GM21786 (cell line): ENCODE results near the gene RYR3.
"Not testable (repeated sequence)": the region's sequence is repeated elsewhere in the genome, so short reads cannot be mapped to it uniquely, and the experiment has no call there.

Experiments used
- ATAC-seq: cut with Tn5 transposase; IDR thresholded peaks from one replicate; pipeline ENCODE4 v1.9.1; 2021; ENCODE audit not compliant: unreplicated experiment

RYR3 gene

DNA sequence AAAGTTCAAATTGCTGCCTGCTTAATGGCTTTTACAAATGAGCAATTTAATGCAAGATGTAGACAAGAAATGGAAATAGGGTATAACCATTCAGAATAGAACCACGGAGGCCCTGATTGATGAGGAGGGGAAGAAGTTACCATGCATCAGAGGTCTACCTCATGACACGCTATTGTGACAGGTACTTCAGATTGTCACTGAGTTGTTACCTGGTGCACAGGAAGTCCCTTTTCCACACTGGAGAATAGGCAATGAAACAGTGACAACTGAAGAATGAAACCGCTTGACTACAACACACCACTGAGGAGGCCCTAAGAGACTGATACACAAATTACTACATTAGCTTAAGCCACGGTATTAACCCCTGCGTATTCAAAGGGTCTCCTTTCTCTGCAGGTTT, 251.2 kb downstream of the RYR3 start:
- no peak for ATAC-seq

DNA sequence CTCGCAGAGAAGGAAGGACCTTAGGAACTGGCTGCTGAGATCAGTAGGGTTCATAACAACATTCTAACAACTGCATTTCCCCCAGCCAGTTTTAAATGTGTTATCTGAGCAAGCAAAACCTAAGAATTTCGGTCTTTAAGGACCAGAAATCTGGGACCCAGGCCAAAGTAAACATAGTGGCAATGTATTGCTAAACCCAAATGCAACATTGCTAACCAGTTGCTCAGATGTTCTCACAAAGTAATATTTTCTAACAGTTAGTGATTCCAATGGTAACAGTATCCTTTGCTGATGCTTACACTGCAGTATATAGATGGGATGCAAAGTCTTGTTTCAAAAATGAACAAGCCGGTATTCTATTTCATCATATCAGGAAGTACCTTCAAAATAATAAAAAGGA, 254.3 kb downstream of the RYR3 start:
- ATAC-seq = no peak

DNA sequence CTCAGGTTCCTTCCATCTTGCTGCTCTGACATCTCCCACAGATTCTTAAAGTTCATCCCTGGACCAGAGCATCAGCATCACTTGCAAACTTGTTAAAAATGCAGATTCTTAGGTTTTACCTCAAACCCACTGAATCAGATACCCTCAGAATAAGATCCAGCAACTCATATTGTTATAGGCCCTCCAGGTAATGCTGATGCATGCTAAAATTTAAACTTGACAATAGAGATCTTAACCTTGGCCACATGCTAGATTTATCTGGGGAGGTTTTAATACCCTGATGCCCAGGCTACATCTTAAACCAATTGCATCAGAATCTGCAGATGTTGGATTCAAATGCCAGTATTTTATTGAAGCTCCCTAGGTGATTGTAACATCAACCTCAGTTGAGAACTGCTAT, 256.9 kb downstream of the RYR3 start:
- no peak for ATAC-seq

DNA sequence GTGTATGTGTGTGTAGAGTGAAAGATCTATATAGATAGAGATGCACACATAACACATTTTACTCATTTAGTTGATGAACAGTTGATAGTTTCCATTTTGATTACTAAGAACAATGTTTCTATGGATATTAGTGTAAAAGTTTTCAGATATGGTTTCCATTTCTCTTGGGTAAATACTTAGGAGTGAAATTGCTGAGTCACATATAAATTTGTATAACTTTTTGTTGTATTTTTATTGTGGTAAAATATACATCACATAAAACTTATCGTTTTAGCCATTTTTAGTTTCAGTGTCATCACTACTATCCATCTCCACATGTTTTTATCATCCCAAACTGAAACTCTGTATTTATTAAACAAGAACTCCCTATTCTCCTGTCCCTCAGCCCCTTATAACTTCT, 258.3 kb downstream of the RYR3 start:
- no peak for ATAC-seq

DNA sequence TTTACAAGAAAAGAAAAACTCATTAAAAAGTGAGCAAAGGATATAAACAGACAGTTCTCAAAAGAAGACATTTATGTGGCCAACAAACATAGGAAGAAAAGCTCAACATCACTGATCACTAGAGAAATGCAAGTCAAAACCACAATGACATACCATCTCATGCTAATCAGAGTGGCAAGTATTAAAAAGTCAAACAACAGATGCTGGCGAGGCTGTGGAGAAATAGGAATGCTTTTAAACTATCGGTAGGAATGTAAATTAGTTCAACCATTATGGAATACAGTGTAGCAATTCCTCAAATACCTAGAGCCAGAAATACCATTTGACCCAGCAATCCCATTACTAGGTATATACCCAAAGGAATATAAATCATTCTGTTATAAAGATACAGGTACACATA, 267.1 kb downstream of the RYR3 start:
- ATAC-seq = not testable (repeated sequence)

DNA sequence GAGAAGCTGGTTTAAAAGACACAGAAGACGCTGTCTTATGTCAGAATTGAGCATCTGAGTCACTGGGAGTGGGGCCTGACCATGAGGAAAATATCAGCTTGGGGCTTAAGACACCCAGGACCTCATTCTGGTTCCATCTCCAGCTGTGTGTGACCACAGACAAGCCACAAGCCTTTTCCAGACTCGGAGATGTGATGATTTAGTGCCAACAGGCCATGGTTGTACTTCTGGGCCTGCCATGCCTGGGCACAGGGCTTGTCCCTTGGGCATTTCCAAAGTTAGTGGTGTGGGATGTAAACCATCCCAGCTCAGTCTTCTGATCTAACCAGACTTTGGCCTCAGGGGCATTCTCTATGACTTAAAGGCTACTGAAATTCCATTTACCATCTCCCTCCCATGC, 269.8 kb downstream of the RYR3 start:
- no peak for ATAC-seq

DNA sequence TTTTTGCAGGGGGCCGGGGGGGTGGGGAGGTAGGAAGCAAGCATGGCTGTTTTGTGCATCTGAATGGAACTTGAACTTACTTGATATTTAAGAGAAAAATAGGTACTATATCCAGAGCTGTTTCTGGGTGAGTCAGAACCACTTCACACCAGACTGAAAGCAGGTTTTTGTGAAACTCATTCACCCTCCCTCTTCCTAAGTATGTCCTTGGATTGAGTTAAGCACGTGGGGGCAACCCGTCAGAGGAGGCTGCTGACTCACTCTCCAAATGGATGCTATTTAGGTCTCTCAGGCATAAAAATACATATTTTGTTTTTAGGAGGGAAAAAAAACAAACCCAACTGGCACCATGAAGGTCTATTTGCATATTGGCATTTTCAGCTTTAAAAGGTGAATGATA, 270.3 kb downstream of the RYR3 start:
- no peak for ATAC-seq

DNA sequence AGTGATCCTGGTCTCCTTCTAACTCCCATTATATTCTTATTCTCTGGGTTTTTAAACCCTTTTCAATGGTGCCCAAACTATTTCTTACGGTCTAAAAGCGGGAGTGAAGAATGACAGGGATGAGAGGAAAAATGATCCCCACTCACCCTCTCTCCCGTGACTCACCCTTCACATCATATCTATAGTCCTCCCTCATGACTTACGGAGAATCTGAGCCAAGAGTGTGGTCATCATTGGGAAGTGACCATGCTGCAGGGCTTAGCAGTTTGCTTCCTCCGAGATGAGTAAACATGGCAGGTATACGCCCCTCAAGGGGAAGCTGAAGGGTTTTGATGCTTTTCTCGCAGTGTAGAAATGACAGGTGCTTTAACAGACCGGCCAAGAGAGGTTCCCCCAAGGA, 274.0 kb downstream of the RYR3 start:
- no peak for ATAC-seq

DNA sequence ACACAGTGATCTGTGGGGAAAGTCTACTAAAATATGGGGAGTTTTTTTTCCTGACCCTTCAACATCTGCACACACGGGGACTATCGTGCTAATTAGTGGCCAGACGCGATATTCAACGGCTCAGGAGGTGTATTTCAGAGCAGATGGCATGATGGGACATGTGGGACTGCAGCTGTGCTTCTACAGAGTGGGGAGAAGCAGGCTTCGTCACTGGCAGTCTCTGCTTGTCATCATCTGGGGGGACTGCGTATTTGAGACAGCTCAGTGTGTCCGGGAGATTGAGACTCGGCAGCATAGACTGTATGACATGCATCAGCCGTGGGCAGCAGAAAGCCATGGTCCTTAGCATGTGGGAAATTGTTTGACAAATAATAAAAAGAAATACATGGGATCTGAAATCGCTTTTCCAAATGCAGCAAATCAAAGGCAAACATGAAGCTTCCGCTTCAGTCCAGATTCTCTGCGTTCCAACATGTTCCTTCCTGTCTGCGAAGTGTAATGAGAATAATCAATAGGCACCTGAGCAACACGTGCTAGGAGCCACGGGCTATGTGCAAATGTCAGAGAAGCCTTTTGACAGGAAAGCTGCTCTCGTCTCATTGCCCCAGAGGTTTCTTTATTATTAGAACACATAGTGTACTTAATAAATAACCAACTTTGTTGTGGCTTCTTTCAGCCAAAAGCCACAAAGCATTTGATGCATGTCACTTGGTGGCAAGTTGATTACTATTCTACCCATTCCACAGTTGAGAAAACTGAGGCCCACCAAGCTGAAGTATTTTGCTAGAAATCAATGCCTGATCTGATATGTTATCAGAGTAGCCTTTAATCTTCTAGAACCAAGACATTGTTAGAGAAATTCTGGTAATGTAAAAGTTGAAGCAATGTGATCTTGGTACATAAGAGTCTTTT, 276.3 kb downstream of the RYR3 start:
- no peak for ATAC-seq

DNA sequence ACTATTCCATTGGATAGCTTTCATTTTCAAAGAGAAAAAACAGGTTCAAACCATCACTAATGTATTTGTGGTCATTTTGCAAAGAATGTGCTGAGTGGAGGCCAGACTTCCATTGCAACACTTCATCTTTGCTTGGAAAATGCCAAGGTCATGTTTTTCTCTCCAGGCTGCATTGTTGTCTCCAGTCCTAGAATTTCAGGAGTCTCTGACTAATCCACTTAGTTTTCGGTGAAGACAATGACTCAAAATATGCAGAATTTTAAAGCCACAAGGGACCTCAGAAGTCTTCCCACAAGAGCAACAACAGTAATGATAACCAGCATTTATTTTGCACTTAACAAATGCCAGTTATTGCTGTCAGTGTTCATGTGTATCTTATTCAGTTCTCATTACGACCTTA, 277.0 kb downstream of the RYR3 start:
- ATAC-seq = no peak

DNA sequence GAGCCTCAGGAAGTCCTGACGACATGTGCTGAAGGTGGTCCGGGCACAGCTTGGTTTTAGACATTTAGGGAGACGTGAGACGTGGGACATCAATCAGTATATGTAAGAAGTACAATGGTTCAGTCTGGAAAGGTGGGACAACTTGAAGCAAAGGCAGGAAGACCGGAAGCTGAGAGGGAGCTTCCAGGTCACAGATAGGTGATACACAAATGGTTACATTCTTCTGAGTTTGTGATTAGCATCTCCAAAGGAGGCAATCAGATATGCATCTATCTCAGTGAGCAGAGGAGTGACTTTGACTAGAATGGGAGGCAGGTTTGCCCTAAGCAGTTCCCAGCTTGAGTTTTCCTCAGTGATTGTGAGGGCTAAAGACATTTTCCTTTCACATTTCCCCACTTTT, 282.1 kb downstream of the RYR3 start:
- ATAC-seq = no peak

DNA sequence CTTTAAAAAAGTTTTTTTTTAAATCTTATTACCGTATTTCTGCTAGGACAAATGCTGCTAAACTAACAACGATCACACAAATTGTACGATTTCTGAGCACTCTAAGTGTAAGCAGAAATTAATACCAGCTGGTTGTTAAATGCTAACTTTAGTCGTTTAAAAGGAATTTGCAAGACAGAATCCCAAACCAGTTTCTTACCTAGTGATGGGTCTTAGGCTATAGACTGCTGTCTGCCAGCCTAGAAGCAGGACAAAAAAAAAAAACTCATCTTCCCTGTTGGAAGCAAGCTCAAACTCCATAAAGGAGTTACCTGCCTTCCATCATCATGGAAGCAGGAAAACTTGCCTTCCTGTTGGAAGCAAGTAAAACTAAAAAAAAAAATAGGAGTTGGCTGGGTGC, 287.6 kb downstream of the RYR3 start:
- ATAC-seq = not testable (repeated sequence)

DNA sequence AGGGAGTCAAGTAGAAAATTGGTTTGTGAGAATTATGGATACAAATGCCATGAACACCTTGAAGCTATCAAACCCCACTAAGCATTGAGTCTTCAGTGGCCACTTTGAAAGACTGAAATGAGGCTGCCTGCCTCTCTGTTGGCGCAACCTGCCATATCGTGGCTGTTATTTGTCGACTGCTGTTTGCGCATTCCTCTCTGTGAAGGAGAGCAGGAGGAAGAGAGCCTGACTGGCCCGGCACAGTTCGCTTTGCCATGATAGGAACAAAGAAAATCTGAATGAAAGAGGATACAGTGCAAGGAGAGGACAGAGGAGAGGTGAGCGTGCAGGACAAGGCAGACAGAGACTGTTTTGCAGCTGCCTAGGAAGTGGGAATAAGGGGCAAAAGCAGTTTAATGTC, 289.4 kb downstream of the RYR3 start:
- no peak for ATAC-seq

DNA sequence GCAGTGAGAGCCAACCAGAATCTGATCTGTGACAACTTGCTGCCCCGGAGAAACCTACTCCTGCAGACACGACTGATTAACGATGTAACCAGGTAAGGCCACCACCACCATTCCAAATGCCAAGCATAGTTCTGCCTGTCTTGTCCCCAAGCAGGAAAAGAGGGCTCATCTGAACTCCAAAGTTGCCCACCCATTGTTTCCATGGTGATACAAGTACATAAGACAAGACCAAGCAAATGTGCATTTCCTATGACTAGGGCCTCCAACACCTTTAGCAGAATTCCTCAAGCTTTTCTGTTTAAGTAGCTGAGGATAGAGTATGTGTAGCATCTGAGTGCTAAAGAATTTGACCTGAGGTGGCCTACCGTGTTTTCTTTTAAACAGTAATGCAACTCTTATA, 290.7 kb downstream of the RYR3 start:
- ATAC-seq = no peak

DNA sequence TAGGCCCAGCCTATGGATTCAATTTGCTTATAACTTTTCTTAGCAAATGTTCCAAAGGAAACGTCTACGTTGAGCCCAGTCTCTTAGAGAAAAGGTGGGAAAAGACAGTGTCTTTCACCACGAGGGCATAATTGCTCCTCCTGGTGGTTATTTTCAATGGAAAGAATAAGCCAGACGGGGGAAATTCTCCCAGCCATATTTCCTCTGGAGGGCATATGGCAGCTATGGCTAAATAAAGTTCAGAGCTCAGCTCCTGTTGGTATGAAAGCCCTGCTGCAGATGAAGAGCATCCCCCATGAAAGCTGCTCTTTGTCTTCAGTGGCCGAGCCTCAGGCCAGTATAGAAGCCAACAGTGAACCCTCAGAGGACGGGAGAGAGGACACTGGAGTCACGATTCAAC, 297.9 kb downstream of the RYR3 start:
- ATAC-seq = no peak

DNA sequence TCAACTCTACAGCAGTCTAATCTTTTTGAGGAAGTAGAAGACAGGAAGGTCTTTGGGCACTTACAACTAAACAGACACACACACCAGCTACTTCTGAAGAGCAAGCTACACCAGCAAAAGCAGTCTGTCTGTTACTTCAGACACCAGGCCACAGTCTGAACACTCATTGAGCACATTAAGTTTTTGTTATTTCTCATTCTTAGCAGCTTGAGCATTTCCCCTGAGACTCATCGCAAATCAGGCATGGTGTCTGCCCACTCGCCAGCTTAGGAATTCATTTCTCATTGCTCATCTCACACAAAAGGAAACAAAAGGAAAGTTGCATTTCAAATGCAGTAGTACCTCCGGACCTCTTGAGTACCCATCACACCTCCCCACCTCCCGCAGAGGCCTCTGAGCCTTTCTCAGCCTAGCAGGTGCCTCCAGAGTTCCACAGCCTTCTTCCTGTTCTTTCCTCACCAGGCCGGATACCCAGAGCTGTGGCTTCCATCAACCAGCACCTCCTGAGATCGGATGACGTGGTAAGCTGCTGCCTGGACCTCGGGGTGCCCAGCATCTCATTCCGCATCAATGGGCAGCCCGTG, 302.0 kb downstream of the RYR3 start:
- no peak for ATAC-seq

DNA sequence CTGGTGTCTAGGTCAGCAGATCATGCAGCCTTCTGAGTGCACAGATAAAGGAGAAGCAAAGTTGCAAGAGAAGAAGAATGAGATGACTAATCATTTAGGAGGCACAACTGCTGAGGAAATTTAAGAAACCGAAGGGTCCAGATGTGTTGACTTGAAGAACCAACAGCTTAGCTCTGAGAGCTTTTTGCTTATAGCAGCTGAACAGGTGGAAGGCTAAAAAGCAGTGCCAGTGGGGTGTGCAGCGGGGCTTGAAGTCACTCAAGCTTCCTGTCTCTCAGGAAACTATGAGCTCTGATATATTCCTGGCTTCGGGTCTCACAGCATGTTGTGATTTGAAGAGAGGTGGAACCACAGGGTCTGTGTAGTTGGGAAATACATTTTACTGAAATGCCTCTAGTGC, 305.7 kb downstream of the RYR3 start:
- no peak for ATAC-seq

DNA sequence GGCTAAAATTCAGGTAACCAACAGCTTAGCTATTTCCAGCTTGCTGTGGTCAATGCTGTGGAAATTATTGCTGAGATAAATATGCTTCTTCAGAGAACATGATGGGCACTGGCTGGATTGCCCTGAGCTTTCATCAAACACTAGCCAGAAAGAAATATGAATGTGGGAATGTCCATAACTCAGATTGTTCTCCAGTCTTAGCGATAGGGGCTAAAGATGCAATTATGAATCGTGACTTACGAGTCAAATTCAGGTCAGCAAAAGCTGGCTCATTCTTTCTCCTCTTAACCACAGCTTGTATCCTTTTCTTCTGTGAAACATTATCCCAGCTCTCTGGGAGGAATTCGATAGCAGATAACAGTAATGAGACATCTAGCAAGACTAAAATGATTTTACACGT, 307.6 kb downstream of the RYR3 start:
- ATAC-seq = no peak

DNA sequence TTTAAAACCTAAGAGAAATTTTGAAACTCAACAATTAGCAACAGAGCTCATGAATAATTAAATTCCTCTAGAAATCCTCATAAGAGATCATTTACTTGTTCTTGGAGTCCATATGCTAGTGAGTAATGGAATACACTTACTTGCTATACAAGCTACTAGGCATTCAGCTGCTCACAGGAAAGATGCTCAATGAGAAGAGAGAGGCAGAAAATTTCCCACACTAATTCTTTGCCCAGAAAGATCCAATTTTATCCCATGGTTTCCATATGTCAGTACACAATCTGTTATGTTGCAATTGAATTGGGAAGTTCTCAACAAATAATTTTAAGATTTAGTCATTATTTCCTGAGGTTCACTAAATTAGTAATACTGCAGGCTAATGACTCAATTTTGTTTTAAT, 310.4 kb downstream of the RYR3 start:
- no peak for ATAC-seq

DNA sequence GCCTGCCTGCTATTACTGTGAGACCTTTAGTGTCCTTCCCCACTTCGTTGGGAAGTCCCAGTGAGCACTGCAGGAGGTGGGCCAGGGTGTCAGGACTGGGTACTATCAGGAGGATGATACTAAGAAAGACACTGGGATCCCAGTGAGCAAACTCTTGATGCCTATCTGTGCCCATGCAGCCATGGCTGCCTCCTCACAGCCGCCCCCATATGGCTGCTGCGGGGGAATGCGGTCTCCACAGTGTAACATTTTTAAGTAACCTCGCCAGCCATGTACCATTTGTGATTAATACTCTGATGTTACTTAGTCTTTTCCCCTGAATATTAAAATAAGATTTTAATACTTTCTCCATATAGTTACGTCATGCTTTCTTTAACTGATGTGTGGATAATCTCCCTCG, 312.2 kb downstream of the RYR3 start:
- ATAC-seq = no peak

DNA sequence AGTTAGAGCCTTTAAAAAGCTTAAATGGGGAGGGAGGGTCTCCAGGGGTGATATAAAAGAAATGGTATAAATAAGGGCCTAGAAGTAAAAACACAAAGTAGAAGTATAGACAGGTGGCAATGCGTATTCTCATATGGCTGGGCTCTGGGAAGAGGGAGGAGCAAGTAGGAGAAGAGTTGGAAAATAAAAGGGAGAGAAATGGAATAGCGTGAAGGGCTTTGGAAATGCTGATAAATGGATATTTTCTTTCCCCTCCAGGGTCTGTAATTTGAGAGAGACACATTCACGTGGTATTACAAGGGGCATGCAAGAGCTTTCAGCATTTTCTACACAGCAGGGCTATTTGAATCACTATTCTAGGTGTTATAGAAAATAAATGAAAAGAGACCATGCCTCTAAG, 313.7 kb downstream of the RYR3 start:
- ATAC-seq = no peak

DNA sequence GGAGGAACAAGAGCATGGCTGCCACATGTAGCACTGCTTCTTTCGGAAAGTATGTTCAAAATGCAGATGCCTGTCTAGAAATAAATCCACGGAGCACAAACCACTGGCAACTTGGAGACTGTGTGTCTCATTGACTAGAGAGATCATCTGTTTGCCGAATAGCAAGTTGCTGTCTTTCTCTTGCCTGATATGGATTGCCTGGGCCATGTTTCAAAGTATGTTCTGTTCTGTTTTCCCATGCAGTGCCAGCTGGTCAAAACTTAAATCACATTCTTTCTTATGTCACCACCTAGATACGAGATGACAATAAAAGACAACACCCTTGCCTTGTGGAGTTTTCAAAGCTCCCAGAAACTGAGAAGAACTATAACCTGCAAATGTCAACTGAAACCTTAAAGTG, 318.9 kb downstream of the RYR3 start:
- ATAC-seq = no peak

DNA sequence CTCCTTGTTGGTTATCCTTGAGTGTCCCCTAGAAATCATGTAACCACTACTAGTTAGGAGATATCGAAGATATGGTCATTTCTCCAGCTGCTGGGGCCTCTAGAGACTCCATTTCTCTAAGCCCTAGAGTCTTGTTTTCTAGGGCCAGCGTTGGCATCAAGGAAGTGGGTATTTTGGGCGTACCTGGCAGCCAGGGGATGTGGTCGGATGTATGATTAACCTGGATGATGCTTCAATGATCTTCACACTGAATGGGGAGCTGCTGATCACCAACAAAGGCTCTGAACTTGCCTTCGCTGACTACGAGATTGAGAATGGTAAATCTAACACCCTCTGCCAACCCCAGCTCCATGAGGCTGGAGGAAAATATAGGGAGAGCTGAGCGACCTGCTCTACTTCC, 325.5 kb downstream of the RYR3 start:
- ATAC-seq = no peak
